GM10847 (cell line): ENCODE results near the gene TENM4.

Experiments
- POLR2A ChIP-seq: IDR thresholded peaks from 2 replicates; pipeline ENCODE4 v1.6.1; 2011; ENCODE audit not compliant: insufficient read length; ENCODE audit errors: extremely low read depth

Gene TENM4

GRCh38 chr11:79362206-79362757 lies 78.5 kb downstream of the TENM4 start:
- TF ChIP-seq POLR2A: no peak

DNA sequence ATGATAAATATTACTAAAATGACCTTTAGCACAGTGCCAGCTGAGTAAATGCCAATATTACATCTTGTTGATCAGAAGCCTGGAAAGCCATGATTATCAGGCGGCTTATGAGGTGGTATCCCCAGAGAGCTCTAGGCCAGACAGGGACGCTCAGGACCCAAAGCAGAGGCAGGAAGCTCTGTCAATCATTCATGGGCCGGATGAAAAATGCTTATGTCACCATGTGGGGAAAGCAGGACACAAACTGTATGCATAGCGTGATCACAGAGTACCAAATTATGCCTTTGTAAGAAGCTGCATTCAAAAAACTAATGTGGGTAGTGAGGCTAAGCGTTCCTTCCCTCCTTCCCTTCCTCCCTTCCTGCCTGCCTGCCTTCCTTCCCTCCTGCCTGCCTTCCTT lies 82.6 kb downstream of the TENM4 start:
- TF ChIP-seq POLR2A: no peak

DNA sequence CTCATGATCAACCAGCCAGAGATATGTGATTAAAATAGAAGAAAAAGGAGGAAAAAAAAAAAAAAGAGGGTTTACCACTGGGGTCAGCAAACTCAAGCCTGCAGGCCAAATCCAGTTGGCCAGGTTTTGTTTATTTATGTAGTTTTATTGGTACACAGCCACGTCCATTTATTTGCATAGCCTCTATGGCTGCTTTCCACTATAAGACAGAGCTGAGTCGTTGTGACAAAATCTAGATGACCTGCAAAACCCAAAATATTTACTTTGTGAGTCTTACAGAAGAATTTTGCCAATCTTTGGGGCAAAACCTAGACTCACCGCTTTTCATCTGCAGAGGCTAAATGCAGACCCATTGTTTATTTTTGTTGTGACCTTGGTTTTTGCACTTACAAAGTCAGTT lies 87.1 kb downstream of the TENM4 start:
- no peak for TF ChIP-seq POLR2A

DNA sequence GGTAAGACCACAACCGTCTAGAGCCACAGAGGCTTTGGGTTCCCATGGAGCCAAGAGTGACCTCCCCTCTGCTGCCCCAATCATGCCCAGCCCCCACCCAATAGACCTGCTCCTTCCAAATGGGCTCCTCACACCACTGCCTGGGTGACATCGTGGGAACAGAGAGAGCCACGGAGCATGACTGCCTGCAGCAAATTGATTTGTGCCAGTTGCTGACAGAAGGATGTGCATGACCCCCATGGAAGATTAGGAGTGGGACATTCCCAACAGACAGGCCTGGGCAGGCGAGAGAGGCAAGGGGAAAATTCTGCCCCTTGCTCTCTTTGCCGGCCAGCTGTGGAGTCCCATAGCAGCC lies 88.5 kb downstream of the TENM4 start:
- no peak for TF ChIP-seq POLR2A

DNA sequence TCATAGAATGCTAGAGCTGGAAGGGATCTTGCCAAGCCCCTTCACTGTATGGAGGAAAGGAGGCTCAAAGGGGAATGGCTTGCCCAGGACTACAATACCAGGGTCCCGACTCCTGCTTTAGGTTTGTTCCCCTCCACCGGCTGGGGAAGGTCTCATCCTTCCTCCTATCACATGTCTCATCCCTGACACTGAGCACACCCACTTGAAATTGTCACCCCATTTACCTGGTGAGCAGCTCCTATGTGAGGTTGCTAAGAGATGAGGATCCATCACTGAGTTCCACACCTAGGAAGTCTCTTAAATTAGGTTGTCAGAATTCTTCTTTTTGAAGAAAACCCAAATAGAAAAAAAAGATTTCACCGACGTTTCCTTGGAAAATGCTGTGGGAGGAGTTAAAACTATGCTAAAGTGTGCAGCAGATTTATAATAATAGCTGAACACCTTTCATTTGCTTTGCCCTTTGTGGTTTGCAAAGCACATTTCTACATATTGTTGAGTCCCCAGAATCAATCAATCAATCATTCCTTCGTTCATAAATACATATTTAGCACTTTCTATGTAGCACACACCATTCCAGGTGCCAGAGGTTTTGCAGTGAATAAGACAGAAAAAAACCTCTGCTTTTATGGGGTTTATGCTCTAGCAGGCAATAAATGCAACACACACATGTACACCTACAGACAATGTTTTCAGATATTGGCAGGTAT lies 91.7 kb downstream of the TENM4 start:
- no peak for TF ChIP-seq POLR2A

GRCh38 chr11:79346021-79346420 lies 94.8 kb downstream of the TENM4 start:
- TF ChIP-seq POLR2A: no peak

DNA sequence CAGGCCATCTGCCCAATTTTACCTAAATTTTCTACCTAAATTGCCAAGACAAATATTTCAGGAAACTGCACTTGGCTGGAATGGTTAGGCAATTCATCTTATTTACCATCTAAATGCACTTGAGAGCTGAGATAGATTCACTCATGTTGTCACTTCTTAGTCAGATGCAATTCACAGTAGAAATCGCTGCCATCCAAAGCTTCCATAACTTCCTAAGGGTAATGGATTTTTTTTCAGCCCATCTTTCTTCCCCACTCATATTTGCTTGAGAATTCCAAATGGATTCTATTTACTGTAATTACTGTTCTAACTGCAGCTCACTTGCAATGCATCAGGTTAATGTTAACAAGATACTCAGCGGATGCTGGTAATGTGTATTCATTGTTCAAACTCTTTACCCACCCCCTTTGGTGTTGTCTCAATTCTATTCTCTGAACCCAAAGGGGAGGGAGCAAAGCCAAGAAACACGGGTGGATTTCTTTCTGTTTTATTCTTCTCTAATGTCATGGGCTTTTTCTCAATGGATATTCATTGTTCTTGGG lies 96.0 kb downstream of the TENM4 start:
- no peak for TF ChIP-seq POLR2A

GRCh38 chr11:79342686-79343085 lies 98.1 kb downstream of the TENM4 start:
- TF ChIP-seq POLR2A: no peak

GRCh38 chr11:79342236-79342635 lies 98.6 kb downstream of the TENM4 start:
- no peak for TF ChIP-seq POLR2A

DNA sequence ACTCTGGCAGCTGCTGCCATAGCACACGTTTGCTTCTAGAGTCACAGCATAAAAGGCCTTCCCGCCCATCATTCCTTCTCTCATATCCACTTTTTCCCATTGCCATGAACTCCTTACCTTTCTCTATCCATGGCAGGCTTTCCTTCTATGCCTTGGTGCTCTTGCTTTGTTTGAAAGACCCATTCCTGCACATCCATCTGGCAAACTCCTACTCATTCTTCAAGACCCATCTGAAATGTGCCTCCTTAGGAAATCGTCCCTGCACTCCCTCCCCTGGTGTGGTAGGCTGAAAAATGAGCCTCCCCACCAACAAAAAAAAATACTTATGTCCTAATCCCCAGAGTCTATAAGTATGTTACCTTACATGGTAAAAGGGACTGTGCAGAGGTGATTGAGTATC lies 100.3 kb downstream of the TENM4 start:
- no peak for TF ChIP-seq POLR2A

- TF ChIP-seq POLR2A: no peak
These were observed 103.9 kb downstream of the TENM4 start for GRCh38 chr11:79336797-79337517.

DNA sequence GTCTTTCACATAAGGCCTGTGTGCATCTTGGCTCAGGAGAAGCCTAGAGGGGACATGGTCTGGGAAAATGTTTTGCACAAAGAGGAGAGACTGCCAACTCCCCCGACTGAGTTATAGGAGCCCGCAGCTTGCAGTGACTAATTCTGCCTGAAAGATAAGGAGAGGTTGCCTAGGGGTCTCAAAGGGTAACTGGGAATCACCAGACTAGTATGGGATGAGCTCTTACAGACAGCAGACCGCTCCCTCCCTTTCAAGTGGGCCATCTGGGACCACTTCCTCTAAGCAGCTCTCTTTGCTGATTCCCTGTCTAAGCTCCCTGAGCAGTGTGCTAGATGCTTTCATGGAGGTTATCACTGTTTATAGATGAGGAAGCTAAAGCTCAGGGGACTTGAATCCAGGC lies 105.1 kb downstream of the TENM4 start:
- no peak for TF ChIP-seq POLR2A

DNA sequence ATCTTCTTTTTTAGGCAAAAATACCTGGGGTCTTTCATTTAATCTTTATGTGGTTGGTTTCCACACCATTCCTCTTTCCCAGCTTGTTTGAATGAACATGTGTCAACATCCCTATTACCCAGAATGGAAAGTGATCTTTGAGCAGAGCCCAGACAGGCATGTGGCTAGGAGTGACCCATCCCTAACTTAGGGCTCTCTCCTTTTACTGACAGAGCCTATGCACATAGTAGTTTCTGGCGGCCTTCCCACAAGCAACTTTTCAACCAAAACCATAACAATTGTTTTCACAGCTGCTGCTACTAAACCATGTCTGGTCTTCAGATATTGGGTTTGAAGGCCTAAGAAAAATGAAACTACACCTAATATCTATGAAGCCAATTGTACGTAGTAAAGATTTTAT lies 107.5 kb downstream of the TENM4 start:
- no peak for TF ChIP-seq POLR2A

DNA sequence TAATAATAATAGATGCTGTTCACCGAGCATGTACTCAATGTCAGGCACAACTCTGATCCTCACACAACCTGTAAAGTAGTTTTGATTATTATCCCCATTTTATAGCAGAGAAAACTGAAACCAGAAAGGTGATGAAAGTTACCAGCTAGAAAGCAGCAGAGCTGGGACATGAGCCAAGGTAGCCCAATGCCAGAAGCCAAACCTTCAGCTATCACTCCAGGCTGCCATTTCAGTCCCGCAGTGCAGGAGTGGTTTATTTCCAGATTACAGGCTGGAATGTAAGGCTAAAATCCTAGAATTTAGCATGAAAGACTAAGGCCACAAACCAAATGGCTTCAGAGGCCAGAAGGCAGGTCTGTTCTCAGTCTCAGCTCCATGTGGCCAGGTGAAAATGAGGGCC lies 108.8 kb downstream of the TENM4 start:
- no peak for TF ChIP-seq POLR2A

DNA sequence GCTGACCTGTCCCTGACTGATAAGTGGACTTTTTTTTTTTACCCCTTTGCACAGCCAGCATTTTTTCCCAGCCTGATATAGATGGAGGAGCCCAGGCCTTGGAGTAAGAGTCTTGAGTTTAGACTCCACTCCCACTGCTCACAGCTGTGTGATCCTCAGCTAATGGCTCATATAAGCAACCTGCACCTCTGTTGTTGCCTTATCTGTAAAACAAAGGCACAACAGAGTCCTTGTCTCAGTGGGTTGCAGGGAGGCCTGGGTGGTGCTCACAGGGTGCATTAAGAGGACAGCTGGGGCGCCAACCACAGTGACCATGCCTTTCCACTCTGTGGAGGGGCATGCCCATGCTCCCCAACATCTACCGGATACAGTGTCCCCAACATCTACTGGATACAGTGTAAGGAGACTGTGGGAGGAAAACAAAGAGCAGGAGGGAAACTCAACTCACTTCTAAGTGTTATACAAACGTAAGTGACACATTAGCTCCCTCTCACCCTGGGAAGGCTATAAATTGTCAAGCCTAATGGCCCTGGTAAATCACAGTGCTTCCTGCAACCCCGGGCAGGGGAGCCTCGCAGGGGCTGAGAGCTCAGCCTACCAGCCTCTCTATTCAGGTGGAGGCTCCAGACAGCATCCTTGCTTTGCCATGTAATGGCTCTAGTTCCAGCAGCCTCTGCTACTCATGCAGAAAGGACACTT lies 109.5 kb downstream of the TENM4 start:
- TF ChIP-seq POLR2A: no peak

GRCh38 chr11:79330651-79331050 lies 110.2 kb downstream of the TENM4 start:
- no peak for TF ChIP-seq POLR2A
